ENCODE data around the gene PGM5.

Gene PGM5

DNA sequence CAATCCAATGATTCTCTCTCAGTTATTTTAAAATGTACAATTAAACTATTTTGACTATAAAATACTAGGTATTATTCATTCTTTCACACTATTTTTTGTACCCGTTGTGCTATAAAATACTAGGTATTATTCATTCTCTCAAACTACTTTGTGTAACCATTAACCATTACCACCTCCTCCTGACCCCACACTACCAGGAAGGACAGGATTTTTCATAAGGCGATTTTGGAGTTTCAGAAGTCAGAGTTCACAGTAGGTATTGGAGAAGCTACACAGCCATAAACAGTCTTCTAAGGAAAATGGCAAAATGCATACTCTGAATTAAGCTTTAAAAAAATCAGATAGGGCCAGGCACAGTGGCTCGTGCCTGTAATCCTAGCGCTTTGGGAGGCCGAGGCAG lies 219.4 kb downstream of the PGM5 start:
- Histone ChIP-seq H3K79me2 (ENCODE audit: low read length) (no peaks in the 10 kb centered on the region), H3K4me2 (ENCODE audit: low read depth, low read length) (no peak overlapping the region), H3K9ac (ENCODE audit: low read length) (no peak overlapping the region), H3K36me3 (replicated peaks; ENCODE audit: insufficient read depth, low read length) (no peaks in the 10 kb centered on the region), H2AFZ (ENCODE audit: low read length) (no peak overlapping the region), H4K20me1 (ENCODE audit: insufficient read depth, low read length) (no peaks in the 10 kb centered on the region), H3K4me1 (ENCODE audit: low read length) (peaks cover 28% of the 10 kb centered on the region), H3K27ac (ENCODE audit: low read length) (no peak overlapping the region), H3F3A (ENCODE audit: insufficient read depth, low read length) (peaks cover 15% of the 10 kb centered on the region), H3K9me2 (replicated peaks; ENCODE audit: insufficient read depth, low read length) (no peaks in the 10 kb centered on the region), H3K27me3 (replicated peaks; ENCODE audit: insufficient read depth, low read length) (no peaks in the 10 kb centered on the region), H3K4me3 (ENCODE audit: low read length) (no peak overlapping the region), H3K9me3 (replicated peaks; ENCODE audit: insufficient read depth, low read length) (no peaks in the 10 kb centered on the region)
- TF ChIP-seq, protein P1, sequence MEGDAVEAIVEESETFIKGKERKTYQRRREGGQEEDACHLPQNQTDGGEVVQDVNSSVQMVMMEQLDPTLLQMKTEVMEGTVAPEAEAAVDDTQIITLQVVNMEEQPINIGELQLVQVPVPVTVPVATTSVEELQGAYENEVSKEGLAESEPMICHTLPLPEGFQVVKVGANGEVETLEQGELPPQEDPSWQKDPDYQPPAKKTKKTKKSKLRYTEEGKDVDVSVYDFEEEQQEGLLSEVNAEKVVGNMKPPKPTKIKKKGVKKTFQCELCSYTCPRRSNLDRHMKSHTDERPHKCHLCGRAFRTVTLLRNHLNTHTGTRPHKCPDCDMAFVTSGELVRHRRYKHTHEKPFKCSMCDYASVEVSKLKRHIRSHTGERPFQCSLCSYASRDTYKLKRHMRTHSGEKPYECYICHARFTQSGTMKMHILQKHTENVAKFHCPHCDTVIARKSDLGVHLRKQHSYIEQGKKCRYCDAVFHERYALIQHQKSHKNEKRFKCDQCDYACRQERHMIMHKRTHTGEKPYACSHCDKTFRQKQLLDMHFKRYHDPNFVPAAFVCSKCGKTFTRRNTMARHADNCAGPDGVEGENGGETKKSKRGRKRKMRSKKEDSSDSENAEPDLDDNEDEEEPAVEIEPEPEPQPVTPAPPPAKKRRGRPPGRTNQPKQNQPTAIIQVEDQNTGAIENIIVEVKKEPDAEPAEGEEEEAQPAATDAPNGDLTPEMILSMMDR (IDR thresholded peaks at IDR 0.05; ENCODE audit: low read length): no peak
- TF ChIP-seq EZH2phosphoT487 (IDR thresholded peaks at IDR 0.05; ENCODE audit: low read length) (no peak), EZH2 (optimal IDR thresholded peaks at IDR 0.05; ENCODE audit: low read depth, low read length) (no peak)
- no peak for DNase-seq

DNA sequence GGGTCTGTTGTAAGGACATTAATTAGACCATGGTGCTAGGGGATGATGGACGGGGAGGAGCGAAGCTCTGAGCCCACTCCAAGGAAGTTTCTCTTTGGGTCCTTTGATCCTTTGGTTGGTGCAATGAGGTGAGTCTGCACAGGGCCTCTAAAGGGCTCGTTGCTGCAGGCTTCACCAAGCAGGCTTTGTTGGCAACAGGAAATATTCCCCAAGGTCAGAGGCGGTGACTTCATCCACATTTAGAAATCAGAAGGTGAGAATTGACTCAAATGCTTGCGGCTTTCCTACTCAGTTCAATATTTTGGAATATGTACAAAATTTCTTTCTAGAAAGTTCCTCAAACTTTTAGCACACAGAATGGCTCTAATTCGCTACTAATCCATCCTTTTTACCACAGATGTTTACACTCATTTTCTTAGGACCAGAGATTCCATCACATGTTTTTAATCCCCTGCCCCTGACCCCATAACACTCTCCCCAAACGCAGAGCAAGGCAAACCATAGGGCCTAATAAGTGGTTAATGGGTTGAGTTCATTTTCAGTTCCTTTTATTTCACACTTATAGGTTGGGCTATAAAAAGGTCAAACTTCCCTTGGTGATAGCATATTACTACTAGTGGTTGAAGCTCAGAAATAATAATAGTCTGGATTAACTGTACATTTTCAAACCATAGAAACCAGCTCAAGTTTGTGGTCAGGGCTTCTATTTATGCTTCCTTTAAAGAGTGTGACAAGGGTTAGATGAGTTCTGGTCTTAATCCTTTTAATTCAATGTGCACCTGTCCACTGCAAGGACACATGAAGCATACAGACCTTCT lies 221.6 kb downstream of the PGM5 start:
- no peak for TF ChIP-seq EZH2 (optimal IDR thresholded peaks at IDR 0.05; ENCODE audit: low read depth, low read length)
- TF ChIP-seq, protein P1 (IDR thresholded peaks at IDR 0.05; ENCODE audit: low read length): no peak
- TF ChIP-seq EZH2phosphoT487 (IDR thresholded peaks at IDR 0.05; ENCODE audit: low read length): no peak
- Histone ChIP-seq H3K79me2 (ENCODE audit: low read length) (no peaks in the 10 kb centered on the region), H3K9ac (ENCODE audit: low read length) (no peak overlapping the region), H3K27me3 (replicated peaks; ENCODE audit: insufficient read depth, low read length) (no peaks in the 10 kb centered on the region), H3F3A (ENCODE audit: insufficient read depth, low read length) (peaks cover 15% of the 10 kb centered on the region), H3K9me2 (replicated peaks; ENCODE audit: insufficient read depth, low read length) (no peaks in the 10 kb centered on the region), H4K20me1 (ENCODE audit: insufficient read depth, low read length) (no peaks in the 10 kb centered on the region), H3K4me1 (ENCODE audit: low read length) (peaks cover 28% of the 10 kb centered on the region), H3K36me3 (replicated peaks; ENCODE audit: insufficient read depth, low read length) (no peaks in the 10 kb centered on the region), H2AFZ (ENCODE audit: low read length) (peak overlapping the region; percentile 63), H3K4me2 (ENCODE audit: low read depth, low read length) (peak overlapping the region; percentile 57), H3K4me3 (ENCODE audit: low read length) (no peak overlapping the region), H3K27ac (ENCODE audit: low read length) (peak overlapping the region; percentile 67; the same call in 1 of the 2 replicates), H3K9me3 (replicated peaks; ENCODE audit: insufficient read depth, low read length) (no peaks in the 10 kb centered on the region)
- peak; percentile 83 for DNase-seq

All from MM.1S (cell line).